Fibroblast of peridontal ligament (primary cell): ENCODE measurements around the gene ACTMAP.
"Not testable (repeated sequence)": the region's sequence is repeated elsewhere in the genome, so short reads cannot be mapped to it uniquely, and the experiment has no call there.

Source experiments
- DNase-seq: peaks from one replicate; pipeline ENCODE4 v3.0.0-alpha.2; 2010; ENCODE audit errors: extremely low read depth

Gene ACTMAP

DNA sequence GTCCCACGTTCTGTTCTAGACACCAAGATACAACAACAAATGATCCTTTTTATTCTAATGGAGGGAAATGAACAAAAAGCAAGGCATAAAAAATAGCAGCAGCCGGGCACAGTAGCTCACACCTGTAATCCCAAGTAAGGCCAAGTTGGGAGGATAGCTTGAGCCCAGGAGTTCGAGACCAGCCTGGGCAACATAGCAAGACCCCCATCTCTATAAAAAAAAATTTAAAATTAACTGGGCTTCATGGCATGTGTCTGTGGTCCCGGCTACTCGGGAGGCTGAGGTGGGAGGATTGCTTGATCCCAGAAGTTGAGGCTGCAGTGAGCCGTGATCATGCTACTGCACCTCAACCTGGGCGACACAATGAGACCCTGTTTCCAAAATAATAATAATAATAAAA, 26.1 kb upstream of the ACTMAP start:
- no peak for DNase-seq

DNA sequence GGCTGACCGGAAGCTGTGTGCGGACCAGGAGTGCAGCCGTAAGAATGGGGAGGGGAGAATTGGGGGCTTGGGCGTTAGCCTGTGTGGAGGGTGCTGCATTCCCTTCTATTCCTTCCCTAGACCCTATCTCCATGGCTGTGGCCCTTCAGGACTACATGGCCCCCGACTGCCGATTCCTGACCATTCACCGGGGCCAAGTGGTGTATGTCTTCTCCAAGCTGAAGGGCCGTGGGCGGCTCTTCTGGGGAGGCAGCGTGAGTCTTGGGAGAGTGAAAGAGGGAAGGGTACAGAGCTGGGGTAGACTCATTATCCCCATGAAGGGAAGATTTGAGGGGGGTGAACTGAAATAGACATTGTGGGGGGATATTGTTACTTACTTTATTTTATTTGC, 25.4 kb upstream of the ACTMAP start:
- DNase-seq: no peak

DNA sequence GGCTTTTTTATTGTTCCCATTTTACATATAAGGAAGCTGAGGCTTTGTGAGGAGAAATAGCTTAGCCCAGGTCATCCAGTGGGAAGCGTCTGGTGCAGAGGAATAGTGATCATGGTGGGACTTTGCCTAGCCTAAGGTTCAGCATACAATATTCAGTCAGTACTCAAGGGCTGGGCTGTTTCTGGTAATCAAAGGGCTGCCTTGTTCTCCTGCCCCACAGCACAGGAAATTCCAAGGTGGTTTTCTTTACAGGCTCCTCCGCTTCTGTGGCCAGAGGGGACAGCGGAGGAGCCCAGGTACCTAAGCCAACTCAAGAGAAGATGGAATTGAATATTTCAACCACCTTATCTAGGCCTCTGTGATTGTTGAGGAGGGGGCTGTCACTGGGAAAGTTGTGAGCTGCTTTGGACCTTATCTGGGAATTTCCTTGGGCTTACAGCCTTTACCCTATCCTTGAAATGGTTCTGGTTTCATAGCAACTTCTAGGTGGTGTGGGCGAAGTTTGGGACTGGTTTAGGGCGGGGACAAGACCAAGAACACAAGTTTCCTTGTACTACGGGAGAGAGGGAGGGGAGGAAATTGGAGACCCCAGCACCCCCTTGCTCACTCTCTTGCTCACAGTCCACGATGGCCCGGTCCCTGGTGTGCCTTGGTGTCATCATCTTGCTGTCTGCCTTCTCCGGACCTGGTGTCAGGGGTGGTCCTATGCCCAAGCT, 24.8 kb upstream of the ACTMAP start, which contains the start of gene MIA:
MIA (plus strand) TSS at position 606 of the 716 bp plus-strand sequence; CDS start at position 628, 22 bp downstream.
- DNase-seq: no peak

DNA sequence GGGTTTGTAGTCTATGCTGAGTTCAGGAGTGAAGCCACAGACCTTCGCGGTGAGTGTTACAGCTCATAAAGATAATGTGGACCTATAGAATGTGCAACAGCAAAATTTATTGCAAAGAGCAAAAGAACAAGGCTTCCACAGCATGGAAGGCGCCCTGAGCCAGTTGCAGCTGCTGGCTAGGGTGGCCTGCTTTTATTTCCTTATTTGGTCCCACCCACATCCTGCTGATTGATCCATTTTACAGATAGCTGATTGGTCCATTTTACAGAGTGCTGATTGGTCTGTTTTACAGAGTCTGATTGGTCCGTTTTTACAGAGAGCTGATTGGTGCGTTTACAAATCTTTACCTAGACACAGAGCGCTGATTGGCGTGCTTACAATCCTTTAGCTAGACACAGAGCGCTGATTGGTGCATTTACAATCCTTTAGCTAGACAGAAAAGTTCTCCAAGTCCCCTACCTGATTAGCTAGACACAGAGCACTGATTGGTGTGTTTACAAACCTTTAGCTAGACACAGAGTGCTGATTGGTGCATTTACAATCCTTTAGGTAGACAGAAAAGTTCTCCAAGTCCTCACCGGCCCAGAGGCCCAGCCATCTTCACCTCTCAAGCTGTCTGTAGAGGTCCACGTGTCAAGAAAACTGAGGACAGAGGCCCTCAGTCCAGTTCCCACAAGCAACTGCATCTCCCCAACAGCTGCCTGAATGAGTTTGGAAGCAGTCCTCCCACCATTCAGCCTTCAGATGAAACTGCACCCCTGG, 21.0 kb upstream of the ACTMAP start:
- DNase-seq: not testable (repeated sequence)

DNA sequence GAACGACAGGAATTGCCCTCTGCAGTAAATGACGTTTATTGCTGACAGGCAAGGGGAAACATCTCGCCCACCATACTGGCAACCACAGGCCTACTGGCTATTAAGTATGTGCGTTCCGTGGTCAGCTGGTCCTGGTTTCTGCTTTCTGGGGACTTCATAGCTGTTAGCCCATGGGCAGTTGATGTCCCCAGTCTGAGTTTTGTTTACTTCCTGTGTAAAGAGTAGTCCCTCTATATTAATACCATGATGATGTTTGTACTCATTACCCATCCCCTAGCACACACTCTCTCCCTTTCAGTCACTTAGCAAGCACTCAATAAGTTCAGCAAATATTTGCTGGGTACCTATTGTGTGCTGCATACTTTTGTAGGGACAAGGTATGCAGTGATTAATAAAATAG, 18.6 kb upstream of the ACTMAP start:
- DNase-seq: no peak

DNA sequence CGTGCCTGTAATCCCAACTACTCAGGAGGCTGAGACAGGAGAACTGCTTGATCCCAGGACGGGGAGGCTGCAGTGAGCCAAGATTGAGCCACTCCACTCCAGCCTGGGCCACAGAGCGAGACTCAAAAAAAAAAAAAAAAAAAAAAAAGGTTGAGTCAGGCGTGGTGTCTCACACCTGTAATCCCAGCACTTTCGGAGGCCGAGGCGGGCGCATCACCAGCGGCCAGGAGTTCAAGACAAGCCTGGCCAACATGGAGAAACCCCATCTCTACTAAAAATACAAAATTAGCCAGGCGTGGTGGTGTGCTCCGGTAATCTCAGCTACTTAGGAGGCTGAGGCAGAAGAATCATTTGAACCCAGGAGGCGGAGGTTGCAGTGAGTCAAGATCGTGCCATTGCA, 16.1 kb upstream of the ACTMAP start:
- not testable (repeated sequence) for DNase-seq

DNA sequence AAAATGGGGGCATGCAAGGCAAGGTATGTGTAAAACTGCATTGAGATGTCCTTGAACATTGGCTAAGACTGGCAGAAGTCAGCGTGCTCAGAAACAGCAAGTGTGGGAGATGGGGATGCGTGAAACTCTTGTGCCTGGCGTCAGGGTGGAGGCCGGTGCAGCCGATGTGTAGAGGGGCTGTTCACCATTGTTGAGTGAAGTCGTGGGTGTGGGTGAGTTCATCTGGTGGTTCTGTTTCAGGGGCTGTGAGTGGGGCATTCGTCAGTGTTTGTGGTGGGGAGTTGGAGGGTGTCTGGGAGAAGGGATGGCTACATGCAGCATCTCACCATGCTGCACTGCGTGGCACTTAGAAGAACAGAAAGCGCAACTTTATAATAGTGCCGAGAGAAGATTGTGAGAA, 13.7 kb upstream of the ACTMAP start:
- no peak for DNase-seq

DNA sequence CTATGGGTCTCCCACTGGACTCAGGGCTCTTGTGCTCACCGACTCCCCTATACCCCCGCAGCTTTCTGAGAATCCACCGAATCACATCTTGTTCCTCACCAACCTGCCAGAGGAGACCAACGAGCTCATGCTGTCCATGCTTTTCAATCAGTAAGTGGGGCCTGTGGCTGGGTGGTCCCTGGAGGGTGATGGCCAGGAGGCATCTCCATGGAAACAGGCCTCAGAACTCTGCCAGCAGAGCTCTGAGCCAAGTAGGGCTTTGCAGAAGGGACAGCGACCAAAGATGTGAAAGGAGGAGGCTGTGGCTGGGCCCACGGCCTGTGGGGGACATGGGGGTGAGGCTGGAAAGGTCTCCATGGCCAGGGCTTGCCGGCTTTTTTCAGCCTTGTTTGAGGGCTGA, 13.2 kb upstream of the ACTMAP start:
- no peak for DNase-seq

DNA sequence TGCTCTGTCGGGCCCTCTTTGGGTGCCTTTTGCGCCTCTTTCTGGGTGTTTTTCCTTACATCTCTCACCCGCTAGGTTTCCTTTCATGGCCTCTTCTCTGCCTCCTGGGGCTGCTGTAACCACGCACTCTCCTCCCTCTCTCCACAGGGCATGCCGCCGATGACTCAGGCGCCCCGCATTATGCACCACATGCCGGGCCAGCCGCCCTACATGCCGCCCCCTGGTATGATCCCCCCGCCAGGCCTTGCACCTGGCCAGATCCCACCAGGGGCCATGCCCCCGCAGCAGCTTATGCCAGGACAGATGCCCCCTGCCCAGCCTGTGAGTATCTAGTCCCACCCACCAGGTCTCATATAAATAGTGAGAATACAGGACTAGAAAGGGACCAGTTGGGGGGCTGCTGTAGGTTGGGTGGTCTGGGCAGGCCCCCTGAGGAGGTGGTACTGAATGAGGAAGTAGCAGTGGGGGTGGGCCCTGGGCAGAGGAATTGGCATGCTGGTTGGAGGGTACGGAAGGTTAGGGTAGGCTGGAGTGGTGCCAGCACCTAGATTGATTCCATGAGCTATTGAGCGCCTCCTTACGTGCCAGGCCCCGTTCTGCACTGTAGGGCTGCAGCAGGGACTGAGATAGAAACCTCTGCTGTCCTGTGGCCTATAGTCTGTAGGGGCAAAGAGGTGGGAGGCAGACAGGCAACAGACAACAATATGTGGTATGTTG, 12.6 kb upstream of the ACTMAP start:
- DNase-seq: no peak

DNA sequence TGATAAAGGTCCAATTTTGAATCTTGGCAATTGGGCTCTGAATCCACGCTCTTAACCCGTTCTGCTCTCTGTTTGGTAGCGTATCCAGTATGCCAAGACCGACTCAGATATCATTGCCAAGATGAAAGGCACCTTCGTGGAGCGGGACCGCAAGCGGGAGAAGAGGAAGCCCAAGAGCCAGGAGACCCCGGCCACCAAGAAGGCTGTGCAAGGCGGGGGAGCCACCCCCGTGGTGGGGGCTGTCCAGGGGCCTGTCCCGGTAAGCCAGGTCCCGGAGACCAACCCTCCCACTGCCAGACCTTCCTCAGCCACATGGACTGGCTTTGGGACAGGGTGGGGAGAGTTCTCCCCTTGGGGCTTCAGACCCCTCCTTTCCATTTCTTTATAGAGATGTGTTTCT, 9.1 kb upstream of the ACTMAP start:
- DNase-seq: no peak

DNA sequence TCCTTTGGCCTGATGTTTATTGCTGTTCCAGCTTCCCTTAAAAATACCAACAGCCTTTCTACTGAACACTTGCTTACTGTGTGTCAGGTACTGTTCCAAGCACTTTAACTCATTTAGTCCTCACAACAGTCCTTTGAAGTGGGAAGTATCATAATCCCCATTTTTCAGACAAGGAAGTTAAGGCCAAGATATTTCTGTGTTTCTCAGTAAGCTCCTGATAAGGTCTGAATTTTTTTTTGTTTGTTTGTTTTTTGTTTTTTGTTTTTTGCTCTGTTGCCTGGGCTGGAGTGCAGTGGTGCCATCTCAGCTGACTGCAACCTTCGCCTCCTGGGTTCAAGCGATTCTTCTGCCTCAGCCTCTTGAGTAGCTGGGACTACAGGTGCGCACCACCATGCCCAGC, 8.2 kb upstream of the ACTMAP start:
- DNase-seq: no peak

DNA sequence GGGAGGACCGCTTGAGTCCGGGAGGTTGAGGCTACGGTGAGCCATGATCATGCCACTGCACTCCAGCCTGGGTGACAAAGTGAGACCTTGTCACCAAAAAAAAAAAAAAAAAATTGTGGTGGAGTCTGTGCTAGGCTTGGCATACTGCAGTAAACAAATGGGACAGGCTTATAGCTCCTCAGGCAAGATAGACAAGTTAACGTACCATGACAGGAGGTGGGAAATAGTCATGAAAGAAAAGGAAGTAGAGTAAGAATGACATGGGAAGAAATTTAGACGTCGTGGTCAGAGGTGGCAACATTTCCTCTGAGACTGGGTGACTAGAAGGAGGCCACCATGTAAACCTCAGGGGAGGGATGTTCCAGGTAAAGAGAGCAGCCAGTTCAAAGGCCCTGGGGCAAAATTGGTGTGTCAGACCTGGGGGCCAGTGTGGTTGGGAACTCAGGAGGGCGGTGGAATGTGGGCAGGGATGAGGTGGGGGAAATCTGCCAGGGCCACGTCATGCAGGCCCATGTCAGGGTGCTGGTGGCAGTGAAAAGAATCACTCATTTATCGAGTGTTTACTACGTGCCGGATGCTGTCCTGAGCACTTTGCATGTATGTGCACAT, 6.3 kb upstream of the ACTMAP start:
- no peak for DNase-seq

DNA sequence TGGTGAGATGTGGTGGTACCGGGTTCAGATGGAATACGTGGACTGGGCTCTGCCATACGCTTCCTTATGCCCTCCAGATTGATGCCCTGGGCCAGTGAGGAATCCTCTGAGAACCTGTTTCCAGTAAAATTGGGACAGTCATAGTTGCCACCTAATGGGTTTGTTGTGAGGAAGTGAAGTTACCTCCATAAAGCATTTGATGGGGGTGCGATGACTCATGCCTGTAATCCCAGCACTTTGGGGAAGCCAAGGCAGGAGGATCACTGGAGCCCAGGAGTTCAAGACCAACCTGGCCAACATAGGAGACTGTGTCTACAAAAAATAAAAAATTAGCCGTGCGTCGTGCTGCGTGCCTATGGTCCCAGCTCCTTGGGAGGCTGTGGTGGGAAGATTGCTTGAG, 5.5 kb upstream of the ACTMAP start:
- no peak for DNase-seq

DNA sequence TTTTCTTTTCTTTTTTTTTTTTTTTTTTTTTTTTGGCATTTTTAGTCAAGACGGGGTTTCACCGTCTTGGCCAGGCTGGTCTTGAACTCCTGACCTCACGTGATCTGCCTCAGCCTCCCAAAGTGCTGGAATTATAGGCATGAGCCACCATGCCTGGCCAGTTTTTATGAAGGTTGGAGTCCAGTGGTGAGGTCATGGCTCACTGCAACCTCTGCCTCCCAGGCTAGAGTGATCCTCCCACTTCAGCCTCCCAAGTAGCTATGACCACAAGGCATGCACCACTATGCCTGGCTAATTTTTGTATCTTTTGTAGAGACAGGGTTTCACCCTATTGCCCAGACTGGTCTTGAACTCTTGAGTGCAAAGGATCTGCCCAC, 5.0 kb upstream of the ACTMAP start:
- no peak for DNase-seq

DNA sequence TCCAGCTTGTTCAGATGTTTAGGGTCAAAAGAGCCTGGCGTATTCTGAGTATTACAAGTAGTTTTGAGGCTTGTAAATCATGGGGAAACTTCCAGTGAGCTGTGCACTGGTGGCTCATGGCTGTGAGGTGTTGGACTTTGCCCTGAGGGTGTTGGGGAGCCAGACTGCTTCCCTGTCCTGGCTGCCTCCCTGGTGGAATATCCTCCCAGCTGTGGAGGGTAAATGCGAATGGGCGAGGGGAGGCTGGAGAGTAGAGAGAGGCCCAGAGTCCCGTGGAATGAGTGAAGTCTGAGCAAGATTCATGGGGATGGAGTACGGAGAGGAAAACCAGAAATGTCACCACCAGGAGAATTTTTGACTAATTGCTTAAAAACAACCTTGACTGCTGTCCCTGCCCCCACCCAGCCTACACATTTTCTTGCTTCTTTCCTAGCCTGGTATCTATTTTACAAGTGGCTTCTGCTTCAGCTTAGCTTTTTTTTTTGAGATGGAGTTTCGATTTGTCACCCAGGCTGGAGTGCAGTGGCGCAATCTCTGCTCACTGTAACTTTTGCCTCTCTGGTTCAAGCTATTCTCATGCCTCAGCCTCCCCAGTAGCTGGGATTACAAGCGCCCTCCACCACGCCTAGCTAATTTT, 4.5 kb upstream of the ACTMAP start:
- no peak for DNase-seq

DNA sequence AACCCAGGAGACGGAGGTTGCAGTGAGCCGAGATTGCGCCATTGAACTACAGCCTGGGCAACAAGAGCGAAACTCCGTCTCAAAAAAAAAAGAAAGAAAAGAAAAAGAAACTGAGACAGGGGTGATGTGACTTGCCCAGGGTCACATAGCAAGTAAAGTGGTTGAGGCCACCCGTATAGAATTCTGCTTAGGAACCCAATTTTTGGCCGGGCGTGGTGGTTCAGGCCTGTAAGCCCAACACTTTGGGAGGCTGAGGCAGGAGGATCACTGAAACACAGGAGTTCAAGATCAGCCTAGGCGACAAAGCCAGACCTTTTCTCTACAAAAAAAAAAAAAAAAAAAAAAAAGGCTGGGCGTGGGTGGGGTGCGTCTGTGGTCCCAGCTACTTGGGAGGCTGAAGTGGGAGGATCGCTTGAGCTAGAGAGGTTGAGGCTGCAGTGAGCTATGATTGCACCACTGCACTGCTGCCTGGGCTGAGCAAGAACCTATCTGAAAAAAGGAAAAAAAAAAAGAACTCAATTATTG, 2.0 kb upstream of the ACTMAP start:
- no peak for DNase-seq

DNA sequence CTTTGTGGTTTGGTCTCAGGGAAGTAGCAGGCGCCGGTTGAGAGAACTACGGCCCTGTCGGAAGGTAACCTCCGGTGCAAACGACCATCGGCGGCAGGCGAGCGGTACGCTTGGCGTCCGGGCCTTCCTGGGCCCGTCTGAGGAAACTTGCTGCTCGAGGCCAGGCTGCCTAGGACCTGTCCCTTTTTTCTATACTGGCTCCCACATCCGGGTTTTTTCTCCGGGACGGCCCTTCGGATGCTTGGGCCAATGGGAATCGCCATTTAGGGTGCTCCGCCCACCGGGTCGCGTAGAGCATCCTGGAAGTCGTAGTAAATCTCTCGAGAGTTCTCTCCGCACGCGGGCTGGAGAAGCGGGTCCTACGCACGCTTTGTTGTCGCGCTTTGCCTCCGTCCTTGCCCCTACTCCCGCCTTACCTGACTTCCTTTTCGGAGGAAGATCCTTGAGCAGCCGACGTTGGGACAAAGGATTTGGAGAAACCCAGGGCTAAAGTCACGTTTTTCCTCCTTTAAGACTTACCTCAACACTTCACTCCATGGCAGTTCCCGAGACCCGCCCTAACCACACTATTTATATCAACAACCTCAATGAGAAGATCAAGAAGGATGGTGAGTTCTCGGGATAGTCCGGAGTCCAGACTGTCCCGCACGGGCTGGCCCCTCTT, 729 bp upstream of the ACTMAP start, which contains the start of gene SNRPA:
SNRPA (plus strand) TSS at position 330 of the 664 bp plus-strand sequence; CDS start at position 536, 206 bp downstream.
- DNase-seq: peak; percentile 98

DNA sequence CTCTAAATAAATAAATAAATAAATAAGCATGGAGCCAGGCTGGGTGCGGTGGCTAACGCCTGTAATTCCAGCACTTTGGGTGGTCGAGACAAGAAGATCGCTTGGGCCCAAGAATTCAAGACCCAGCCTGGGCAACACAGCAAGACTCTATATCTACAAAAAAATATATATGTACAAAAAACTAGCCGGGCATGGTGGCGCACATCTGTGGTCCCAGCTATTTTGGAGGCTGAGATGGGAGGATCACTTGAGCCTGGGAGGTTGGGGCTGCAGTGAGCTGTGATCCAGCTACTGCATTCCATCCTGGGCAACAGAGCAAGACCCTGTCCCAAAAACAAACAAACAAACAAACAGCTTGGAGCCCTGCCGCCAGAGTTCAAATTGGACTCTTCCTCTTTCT, 2.7 kb downstream of the ACTMAP start:
- DNase-seq: no peak

DNA sequence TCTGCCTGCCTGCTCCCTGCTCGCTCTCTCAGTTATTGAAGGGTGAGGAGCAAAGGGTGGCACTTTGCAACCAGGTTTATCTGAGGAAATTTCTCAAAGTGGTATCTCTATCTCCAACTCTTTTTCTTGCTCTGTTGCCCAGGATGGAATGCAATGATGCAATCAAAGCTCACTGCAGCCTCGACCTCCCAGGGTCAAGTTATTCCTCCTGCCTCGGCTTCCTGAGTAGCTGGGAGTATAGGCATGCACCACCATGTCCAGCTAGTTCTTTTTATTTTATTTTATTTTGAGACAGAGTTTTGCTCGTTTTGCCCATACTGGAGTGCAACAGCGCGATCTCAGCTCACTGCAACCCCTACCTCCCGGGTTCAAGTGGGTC, 4.9 kb downstream of the ACTMAP start:
- peak; percentile 64 for DNase-seq

DNA sequence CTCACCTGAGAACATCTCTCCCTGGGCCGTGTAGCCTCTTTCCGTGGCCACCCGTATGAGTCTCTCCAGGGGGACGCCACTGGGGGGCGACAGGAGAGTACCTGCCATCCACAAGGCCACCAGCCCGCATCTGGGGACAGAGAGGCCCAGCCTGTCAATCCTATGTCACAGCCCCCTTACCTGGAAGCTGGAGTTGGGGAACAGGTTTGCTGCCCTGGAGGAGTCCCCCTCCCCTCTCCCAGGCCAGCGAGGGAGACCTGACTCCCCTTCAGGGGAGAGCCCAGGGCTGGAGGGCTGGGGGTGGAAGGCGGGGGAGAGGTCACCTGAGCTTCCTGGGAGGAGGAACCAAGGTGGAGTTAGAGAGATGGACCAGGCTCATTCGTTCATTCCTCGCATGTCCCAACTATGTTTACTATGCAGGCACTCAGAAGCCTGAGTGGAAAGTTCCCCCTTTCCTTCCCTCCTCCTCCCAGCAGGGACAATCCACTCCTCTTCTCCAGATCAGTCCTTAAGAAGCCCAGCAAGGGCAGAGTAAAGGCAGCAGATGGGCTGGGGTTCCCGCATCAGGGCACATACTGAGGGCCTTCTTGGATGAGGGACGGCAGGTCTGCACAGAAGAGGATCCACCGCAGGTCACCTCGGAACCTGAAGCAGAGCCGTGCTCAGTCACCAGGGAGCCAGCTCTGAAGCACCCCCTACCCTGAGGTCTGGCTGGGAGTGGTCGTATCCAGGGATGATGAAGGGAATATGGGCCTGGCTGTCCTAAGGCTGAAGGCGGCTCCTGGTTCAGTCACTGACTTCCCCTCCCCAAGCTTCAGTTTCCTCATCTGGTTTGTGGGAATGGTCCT, 5.5 kb downstream of the ACTMAP start:
- DNase-seq: no peak
